HepG2 (cell line): ENCODE measurements around the gene STC2. TPM values are rescaled to one million over a fixed set of nuclear protein-coding genes. Genes with fewer than 3 reads are reported as not detected.

Experiments used
- GLI4 ChIP-seq: sonication (generic); formaldehyde crosslinking; IDR thresholded peaks from 2 replicates; pipeline ENCODE4 v1.5.1; 2020; ENCODE audit warnings: missing genetic modification reagents, mild to moderate bottlenecking, moderate library complexity, borderline replicate concordance
- KLF13 ChIP-seq: sonication (generic); formaldehyde crosslinking; IDR thresholded peaks from 2 replicates; pipeline ENCODE4 v1.4.0; 2020; ENCODE audit warnings: mild to moderate bottlenecking, missing genetic modification reagents
- KMT2A ChIP-seq: sonication (generic); formaldehyde crosslinking; IDR thresholded peaks from 2 replicates; pipeline ENCODE4 v1.4.0; 2020; ENCODE audit warnings: missing genetic modification reagents
- MIER3 ChIP-seq: IDR thresholded peaks from 2 replicates; pipeline ENCODE4 v1.6.1; 2016; ENCODE audit warnings: missing compliant biosample characterization, borderline replicate concordance
- MTF1 ChIP-seq: sonication (generic); formaldehyde crosslinking; IDR thresholded peaks from 2 replicates; pipeline ENCODE4 v1.5.0; 2020; ENCODE audit warnings: missing genetic modification reagents
- NCOA5 ChIP-seq: sonication (generic); formaldehyde crosslinking; IDR thresholded peaks from 2 replicates; pipeline ENCODE4 v1.4.0; 2020; ENCODE audit warnings: missing genetic modification reagents
- NFATC3 ChIP-seq: sonication (generic); formaldehyde crosslinking; IDR thresholded peaks from 2 replicates; pipeline ENCODE4 v1.5.1; 2020; ENCODE audit warnings: mild to moderate bottlenecking, missing genetic modification reagents
- POLR2G ChIP-seq: fragments of 200-400 bp; formaldehyde crosslinking; IDR thresholded peaks from 2 replicates; pipeline ENCODE4 v1.6.1; 2018; ENCODE audit warnings: mild to moderate bottlenecking, low read depth, low read length, moderate library complexity
- SALL1 ChIP-seq: sonication (generic); formaldehyde crosslinking; IDR thresholded peaks from 2 replicates; pipeline ENCODE4 v1.8.0; 2022; ENCODE audit warnings: mild to moderate bottlenecking, missing genetic modification reagents
- SKI ChIP-seq: fragments of 450-650 bp; IDR thresholded peaks from one replicate; pipeline ENCODE4 v1.6.1; 2018; ENCODE audit warnings: mild to moderate bottlenecking; ENCODE audit not compliant: partially characterized antibody
- THAP9 ChIP-seq: sonication (generic); formaldehyde crosslinking; IDR thresholded peaks from 2 replicates; pipeline ENCODE4; 2020; ENCODE audit warnings: missing genetic modification reagents, mild to moderate bottlenecking, borderline replicate concordance
- ZBTB10 ChIP-seq: sonication (generic); formaldehyde crosslinking; IDR thresholded peaks from 2 replicates; pipeline ENCODE4 v1.4.0; 2020; ENCODE audit warnings: missing genetic modification reagents, borderline replicate concordance
- ZFP41 ChIP-seq: sonication (generic); formaldehyde crosslinking; IDR thresholded peaks from 2 replicates; pipeline ENCODE4 v1.4.0; 2020; ENCODE audit warnings: mild to moderate bottlenecking, missing genetic modification reagents, borderline replicate concordance
- ZFX ChIP-seq: sonication (generic); formaldehyde crosslinking; IDR thresholded peaks from 2 replicates; pipeline ENCODE4 v1.4.0; 2020; ENCODE audit warnings: mild to moderate bottlenecking, low read depth, missing genetic modification reagents, moderate library complexity
- ZNF256 ChIP-seq: sonication (generic); formaldehyde crosslinking; conservative IDR thresholded peaks from 2 replicates; pipeline ENCODE4 v1.4.0; 2020; ENCODE audit warnings: missing genetic modification reagents
- ZNF30 ChIP-seq: sonication (generic); formaldehyde crosslinking; IDR thresholded peaks from 2 replicates; pipeline ENCODE4 v1.5.0; 2020; ENCODE audit warnings: mild to moderate bottlenecking, missing genetic modification reagents
- ZNF329 ChIP-seq: sonication (generic); formaldehyde crosslinking; IDR thresholded peaks from 2 replicates; pipeline ENCODE4 v1.9.0; 2021; ENCODE audit warnings: low read depth, mild to moderate bottlenecking, missing genetic modification reagents
- ZNF496 ChIP-seq: sonication (generic); formaldehyde crosslinking; IDR thresholded peaks from 2 replicates; pipeline ENCODE4 v1.8.1; 2023; ENCODE audit warnings: mild to moderate bottlenecking, moderate library complexity, missing genetic modification reagents; ENCODE audit not compliant: insufficient replicate concordance
- ZNF564 ChIP-seq: sonication (generic); formaldehyde crosslinking; IDR thresholded peaks from 2 replicates; pipeline ENCODE4 v1.8.1; 2023; ENCODE audit warnings: mild to moderate bottlenecking, missing genetic modification reagents
- ZNF775 ChIP-seq: sonication (generic); formaldehyde crosslinking; IDR thresholded peaks from 2 replicates; pipeline ENCODE4 v1.4.0; 2020; ENCODE audit warnings: missing genetic modification reagents, mild to moderate bottlenecking, moderate library complexity, borderline replicate concordance
- polyA plus RNA-seq, 8 experiments: library from polyadenylated mRNA; depleted of rRNA in 3 of 8; stranded (reverse) in 7 of 8; unstranded in 1 of 8; fragments of >200 nt; fragmentation: Illumina TruSeq in 4 of 8; extraction: Trizol in 4 of 8; gene quantifications; 2 replicates each; pipeline versions ENCODE4 v1.2.1 to v1.2.3, GENCODE V29; 2011 to 2016; ENCODE audit warnings: low read depth in 4 of 8, missing spikeins in 1 of 8, mixed read lengths in 1 of 8; ENCODE audit not compliant: insufficient read depth in 1 of 8
- total RNA-seq, 5 experiments: library from RNA; depleted of rRNA; stranded (reverse); fragments of >200 nt; fragmentation: Illumina TruSeq; extraction: Trizol; gene quantifications; 2 replicates each; pipeline ENCODE4 v1.2.3, GENCODE V29; 2016; ENCODE audit warnings: low read depth in 1 of 5
- TF ChIP-seq, protein P1 (sequence below): sonication (generic); formaldehyde crosslinking; conservative IDR thresholded peaks from 2 replicates; pipeline ENCODE4 v1.4.0; 2020; ENCODE audit warnings: missing genetic modification reagents

The STC2 gene
- total and polyA plus RNA-seq, 2 of the 13 experiments (the other 11 are each of a cell fraction or from before 2014, with no cell fraction given) = 27.1 to 69.2 TPM

DNA sequence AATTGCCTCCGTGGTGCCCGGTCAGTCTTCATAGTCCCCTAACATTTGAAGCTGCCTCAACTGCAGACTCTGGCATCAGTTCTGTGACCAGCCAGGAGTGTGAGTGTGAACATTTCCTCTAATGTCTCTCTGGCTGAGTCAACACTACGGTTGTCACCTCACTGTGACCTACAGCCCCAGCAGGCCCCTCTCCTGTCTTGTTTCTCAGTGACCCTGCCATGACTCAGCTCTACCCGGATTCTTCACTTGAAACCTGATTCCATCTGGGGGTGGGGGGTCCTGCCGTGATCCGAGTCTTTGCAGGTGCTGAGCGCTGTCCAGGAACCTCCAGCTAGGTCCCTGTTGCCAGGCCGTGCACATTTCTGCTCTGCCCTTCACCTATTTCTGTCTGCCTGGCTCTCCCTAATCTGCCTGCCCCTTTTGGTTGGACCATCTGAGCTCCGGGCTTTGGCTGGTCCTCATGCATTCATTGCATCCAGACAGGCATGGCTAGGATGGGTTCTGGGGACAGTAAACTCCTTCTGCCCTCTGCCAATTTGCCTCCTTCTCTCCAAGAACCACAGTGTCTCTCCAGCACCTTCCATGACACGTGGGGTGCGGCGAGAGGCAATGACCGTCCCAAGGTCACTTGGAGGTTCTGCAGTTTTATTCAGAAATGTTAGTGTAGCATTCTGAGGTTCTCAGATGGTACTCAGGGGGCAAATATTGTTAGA, 24.2 kb downstream of the STC2 start (continued):
- TF ChIP-seq, protein P1, sequence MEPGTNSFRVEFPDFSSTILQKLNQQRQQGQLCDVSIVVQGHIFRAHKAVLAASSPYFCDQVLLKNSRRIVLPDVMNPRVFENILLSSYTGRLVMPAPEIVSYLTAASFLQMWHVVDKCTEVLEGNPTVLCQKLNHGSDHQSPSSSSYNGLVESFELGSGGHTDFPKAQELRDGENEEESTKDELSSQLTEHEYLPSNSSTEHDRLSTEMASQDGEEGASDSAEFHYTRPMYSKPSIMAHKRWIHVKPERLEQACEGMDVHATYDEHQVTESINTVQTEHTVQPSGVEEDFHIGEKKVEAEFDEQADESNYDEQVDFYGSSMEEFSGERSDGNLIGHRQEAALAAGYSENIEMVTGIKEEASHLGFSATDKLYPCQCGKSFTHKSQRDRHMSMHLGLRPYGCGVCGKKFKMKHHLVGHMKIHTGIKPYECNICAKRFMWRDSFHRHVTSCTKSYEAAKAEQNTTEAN = peak; percentile 95
- TF ChIP-seq ZFP41 (CRISPR knock-in tag) (no peak), ZFX (CRISPR knock-in tag) (0 out of 2 replicates have a peak, but pooled peaks have one; percentile 43), SKI (peak; percentile 74), GLI4 (no peak), ZNF256 (no peak), ZNF329 (CRISPR knock-in tag) (no peak), ZNF564 (CRISPR knock-in tag) (0 out of 2 replicates have a peak, but pooled peaks have one; percentile 63), KLF13 (no peak), ZNF496 (no peak), SALL1 (CRISPR knock-in tag) (peak; percentile 59; the same call in 1 of the 2 replicates), MTF1 (no peak), NFATC3 (CRISPR knock-in tag) (no peak), ZNF775 (CRISPR knock-in tag) (no peak), NCOA5 (CRISPR knock-in tag) (no peak), THAP9 (CRISPR knock-in tag) (peak; percentile 69; the same call in 1 of the 2 replicates), ZNF30 (CRISPR knock-in tag) (no peak), POLR2G (no peak), ZBTB10 (no peak), MIER3 (no peak), KMT2A (CRISPR knock-in tag) (no peak)
